SK-N-DZ (cell line): ENCODE results near the gene RPS16. TPM values are rescaled to one million over a fixed set of nuclear protein-coding genes. Genes with fewer than 3 reads are reported as not detected.
"Not testable (repeated sequence)": the region's sequence is repeated elsewhere in the genome, so short reads cannot be mapped to it uniquely, and the experiment has no call there.

Experiments used
- DNase-seq: peaks from one replicate; pipeline ENCODE4 v3.0.0-alpha.2; 2015; ENCODE audit warnings: low spot score
- polyA plus RNA-seq, 2 experiments: library from polyadenylated mRNA; depleted of rRNA; stranded (reverse); fragments of >200 nt; gene quantifications; 2 replicates each; pipeline ENCODE4 v1.2.3, GENCODE V29; 2014

RPS16 gene
- polyA plus RNA-seq (2014; cell fraction: cytosol; rRNA removed), result 33.7 and 54.4 TPM in 2 replicates
- polyA plus RNA-seq (2014; cell fraction: nucleus; rRNA removed), result 34.5 and 39.1 TPM in 2 replicates

DNA sequence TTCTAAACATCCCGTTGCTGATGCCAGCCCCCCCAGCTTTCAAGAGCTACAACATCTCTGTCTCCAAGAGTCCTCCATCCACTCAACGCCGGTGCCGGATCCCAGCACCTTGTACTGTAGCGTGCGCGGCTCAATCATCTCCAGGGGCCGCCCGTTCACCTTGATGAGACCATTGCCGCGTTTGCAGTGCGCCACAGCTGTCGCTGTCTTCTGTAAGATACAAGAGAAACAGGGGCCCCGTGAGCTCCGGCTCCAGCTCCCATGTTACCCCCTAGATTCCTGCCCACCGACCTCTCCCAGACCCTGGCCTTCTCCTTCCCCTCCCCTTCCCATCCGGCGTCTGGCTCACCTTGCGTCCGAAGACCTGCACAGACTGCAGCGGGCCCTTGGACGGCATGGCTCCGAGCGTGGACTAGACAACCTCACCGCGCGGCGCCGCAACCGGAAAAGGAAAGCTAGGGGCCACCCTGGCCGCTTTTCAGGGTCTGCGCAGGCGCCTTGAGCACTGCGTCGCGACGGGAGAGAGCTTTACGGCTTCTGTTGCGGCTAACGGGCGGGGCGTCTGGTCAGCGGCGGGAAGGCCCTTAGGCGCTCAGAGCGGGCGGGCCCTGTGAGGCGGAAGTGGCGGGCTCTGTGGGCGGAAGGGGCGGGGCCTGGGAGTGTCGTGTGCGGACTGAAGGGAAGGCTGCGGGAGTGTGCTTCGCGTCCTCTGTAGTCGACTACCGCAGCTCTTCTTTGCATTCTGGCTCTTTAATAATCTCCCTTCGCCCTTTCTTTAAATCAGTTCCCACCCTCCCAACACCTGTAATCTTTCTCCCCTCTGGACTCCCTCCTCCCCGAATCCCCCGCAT, at the start of gene RPS16:
Gene RPS16 (minus strand): TSS at position 451 of the 851 bp plus-strand sequence. CDS start 54 bp downstream, at position 397.
- DNase-seq, result peak; percentile 97

DNA sequence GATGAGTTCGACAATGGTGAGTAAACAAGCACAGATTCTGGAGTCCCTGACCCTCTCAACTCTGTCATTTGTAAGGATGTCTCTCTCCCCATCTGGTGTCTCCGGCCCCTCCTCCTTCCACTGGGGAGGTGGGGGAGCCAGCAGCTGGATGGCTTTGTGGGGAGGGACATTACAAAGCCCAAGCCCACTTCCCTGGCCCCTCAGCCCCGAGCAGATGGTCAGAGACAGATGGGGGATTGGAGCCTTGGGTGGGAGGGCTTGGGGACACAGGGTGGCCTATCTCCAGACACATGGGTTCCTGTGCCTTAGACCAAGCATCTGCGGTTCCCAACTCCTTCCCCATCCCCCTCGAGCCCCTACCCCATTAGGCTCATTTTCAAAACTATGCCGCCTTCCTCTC, 47.4 kb upstream of the RPS16 start:
- DNase-seq, result no peak

DNA sequence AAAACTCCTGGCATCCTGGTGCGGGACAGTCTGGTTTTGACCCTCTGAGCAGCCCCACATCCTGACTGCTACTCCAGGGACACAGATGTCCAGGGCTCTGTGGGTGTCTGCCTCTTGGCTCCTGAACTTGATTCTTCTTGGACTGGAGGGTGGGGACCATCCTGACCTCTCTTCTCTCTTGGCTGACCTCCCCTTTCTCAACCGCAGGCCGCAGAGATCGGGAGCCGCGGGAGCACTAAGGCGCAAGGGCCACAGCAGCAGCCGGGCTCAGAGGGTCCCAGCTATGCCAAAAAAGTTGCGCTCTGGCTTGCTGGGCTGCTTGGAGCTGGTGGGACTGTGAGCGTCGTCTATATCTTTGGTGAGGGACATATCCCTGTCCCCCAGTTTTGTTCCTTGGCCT, 45.9 kb upstream of the RPS16 start:
- no peak for DNase-seq

DNA sequence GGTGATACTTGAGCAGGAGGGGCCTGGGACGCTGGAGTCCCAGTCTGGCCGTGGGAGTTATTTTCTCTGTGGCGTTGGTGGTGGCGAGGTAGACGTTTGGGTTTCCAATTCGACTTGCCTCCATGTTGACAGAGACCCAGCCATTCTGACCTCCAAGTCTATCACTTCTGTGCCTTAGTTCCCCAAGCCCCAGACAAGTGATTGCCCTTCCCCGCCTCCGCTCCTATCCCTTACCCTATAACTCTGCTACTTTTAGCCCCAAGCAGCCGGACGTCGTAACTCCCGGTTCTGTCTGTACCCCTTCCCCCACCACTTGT, 45.4 kb upstream of the RPS16 start:
- no peak for DNase-seq

DNA sequence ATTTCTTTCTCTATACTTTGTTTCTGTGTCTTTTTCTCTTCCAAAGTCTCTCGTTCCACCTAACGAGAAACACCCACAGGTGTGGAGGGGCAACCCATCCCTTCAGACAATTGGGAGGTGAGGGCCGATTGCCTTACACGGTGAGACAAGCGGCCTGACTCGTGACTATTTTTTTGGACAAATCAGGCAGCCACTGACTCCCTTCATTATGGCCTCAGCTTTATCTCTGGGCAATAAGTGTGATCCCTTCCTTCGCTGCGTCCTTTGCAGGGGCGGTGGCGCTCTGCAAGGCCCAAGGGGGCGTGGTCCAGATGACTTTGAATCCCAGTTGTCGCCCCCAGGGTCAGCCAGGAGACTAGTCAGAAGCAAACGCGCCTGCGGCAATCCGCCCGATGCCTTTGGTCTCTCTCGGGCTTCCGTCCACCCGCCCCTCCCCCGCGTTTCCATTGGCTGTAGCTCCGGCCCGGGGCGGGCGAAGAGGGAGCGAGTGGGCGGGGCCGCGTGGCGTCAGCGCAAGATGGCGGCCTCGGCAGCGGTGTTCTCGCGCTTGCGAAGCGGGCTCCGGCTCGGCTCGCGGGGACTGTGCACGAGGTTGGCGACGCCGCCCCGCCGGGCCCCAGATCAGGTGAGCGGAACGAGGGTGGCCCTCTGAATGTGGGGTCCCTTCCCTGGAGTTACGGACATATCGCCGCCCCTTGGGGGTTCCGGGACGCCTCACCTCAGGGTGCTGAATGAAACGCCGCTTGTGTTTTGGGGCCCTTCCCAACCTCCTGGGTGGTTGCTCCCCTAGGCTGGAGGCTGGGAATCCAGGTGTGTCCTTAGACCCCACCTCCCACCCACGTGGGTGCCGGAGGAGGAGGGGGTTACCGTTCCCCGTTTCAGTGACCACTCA, 44.8 kb upstream of the RPS16 start, which contains the start of gene TIMM50:
Gene TIMM50 (plus strand): TSS at position 502 of the 892 bp plus-strand sequence. CDS start 16 bp downstream, at position 518.
- peak; percentile 97 for DNase-seq

DNA sequence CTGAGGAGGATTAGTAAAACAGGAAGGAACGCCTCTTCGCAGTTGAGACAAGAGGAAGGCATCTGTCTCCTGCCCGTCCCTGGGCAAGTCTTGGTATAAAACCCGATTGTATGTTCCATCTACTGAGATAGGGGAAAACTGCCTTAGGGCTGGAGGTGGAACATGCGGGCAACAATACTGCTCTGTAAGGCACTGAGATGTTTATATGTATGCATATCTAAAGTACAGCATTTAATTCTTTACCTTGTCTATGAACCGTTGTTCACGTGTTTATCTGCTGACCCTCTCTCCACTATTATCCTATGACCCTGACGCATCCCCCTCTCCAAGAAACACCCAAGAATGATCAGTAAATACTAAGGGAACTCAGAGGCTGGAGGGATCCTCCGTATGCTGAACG, 44.2 kb upstream of the RPS16 start:
- peak; percentile 18 for DNase-seq

DNA sequence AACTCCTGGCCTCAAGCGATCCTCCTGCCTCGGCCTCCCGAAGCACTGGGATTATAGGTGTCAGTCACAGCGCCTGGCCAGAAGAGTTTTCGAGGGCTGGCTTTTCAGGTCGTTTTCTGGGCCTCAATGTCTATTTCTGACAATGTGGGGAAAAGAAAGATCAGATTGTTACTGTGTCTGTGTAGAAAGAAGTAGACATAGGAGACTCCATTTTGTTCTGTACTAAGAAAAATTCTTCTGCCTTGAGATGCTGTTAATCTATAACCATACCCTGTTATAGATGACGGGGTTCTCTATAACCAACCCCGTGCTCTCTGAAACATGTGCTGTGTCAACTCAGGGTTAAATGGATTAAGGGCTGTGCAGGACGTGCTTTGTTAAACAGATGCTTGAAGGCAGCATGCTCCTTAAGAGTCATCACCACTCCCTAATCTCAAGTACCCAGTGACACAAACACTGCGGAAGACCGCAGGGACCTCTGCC, 43.6 kb upstream of the RPS16 start:
- peak; percentile 24 for DNase-seq

DNA sequence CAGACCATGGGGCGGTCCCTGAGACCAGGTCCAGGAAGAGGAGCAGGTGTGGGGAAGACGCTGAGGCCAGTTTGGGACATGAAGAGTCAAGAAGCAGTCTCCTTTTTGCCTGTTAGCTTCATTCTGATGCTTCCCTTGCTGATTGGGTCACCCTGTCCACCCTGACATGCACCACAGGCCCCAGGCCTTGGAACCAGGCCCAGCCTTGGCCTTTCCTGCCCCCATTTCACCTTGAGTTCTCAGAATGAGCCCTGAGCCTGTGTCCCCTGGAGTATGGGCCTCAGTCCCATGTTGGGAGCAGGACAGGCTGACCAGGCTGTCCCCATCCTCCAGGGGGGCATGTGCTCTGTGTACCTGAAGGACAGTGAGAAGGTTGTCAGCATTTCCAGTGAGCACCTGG, 40.0 kb upstream of the RPS16 start:
- no peak for DNase-seq

DNA sequence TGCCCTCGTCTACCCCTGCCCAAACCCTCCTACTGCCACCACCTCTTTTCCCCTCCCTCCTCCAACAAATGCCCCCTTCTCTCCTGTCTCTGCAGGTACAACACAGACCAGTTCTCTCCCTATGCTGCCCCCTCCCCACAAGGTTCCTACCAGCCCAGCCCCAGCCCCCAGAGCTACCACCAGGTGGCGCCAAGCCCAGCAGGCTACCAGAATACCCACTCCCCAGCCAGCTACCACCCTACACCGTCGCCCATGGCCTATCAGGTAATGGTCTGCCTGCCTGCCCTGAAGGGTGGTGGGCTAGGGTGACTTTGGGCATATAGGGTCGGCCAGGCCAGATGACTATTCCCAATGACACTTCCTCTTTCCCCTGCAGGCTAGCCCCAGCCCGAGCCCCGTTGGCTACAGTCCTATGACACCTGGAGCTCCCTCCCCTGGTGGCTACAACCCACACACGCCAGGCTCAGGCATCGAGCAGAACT, 38.4 kb upstream of the RPS16 start:
- peak; percentile 58 for DNase-seq

DNA sequence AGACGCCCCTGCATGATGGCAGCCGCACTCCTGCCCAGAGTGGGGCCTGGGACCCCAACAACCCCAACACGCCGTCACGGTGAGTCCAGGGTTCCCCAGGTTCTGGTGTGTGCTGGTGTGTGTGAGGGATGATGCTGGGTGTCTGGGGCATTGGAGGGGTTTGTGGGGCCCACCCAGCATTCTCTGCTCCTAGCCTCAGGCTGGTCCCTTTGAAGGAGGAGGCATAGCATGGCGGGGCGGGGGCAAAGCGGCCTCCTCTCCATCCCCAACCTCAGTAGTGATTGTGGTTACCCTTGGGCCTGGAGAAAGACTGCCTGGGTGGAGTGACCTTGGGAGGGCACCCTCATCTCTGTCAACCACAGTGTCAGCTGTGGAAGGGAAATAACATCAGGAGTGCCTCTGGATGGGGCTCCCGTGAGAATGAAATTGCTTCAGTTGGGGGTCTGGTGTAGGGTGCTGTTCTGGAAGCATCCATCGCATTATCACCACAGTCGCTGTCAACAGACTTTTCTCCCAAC, 37.8 kb upstream of the RPS16 start:
- no peak for DNase-seq

DNA sequence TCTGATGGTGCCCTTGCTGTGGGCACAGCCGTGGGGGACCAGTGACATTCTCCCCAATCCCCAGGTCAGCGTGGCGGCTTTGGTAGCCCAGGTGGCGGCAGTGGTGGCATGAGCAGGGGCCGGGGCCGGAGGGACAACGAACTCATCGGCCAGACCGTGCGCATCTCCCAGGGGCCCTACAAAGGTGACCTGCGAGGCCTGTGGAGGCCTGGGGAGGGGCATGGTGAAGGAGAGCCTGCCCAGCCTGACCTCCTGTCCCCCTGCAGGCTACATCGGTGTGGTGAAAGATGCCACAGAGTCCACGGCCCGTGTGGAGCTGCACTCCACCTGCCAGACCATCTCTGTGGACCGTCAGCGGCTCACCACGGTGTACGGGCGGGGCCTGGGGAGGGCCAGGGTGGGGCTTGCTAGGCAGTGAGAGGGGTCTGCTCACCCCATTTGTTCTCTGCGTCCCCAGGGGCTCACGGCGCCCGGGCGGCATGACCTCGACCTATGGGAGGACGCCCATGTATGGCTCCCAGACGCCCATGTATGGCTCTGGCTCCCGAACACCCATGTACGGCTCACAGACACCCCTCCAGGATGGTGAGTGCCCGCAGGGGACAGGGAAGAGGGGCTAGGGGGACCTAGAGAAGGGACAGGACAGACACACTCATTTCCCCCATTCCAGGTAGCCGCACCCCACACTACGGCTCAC, 37.1 kb upstream of the RPS16 start:
- DNase-seq, result no peak

DNA sequence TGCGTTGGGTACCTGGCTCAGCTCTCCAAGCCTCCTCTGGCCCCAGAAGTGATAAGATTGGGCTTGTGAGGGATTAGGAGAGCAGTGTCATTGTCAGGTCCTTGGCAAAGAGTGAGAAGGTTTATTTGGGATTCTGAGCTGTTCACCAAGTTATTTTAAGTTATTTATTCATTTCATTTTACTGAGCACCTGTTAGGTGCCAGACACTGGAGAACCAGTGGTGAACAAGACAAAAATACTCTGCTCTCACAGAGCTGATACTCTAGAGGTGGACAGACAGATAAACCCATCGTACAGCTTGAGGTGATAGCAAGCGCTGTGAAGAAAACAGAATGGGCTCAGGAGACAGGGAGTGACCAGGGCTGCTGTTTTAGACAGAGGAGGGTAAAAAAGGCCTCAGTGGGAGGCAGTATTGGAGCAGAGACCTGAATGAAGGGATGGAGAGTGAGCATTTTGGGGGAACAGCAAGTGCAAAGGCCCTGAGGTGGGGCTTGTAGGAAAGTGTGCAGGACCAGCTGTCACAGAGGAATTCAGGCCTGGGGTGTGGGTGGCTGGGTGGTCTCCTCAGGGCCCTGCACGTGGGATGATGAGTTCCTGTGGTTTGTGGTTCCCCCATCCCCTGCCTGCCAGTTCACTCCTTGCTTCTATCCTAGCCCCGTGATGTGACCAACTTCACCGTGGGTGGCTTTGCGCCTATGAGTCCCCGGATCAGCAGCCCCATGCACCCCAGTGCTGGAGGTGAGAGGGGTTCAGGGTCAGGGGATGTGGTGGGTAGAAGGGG, 36.2 kb upstream of the RPS16 start:
- DNase-seq, result no peak

DNA sequence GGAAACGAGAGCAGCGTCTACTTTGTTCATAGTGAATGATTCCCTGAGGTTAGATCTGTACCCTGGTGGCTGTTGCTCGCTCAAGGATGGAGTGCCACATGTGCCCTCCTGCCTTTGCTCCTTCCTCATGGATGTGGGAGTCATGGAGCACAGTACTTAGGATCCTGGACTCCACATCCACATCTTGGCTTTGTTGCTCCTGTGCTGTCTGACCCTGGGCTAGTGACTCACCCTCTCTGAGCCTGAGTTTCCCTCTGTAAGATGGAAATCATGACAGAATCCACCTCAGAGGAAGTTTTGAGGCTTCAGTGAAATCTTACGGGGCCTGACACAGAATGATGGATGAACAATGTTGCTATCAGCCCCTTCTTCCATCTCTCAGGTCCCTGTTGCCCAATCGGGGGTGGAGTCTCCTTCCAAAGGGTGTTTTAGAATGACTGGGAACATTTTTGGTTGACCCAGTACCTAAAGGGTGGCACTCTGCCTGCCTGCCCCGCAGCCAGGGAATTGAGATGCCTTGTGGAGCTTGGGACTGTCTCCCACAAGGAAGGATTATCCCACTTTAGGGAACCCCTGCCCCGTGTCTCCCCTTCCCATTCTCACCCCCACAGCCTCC, 35.1 kb upstream of the RPS16 start:
- no peak for DNase-seq

DNA sequence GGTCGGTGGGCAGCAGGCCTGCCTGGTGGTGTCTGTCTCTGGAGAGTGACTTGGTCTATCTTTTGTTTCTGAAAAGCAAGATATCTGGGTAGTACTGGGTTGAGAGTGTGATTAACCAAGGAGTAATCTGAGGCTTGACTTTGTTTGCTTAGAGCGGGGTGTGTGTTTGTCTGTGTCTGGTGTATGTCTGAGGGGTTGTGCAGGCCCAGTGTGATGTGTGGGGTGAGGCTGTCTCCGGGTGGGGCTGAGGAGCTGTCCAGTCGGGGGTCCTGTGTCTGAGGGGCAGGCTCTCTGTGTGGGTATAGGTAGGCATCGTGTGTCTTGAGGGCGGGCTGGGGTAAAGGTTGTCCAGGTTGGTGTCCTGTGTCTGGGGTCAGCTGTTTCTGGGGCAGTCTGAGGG, 33.8 kb upstream of the RPS16 start:
- DNase-seq, result no peak

DNA sequence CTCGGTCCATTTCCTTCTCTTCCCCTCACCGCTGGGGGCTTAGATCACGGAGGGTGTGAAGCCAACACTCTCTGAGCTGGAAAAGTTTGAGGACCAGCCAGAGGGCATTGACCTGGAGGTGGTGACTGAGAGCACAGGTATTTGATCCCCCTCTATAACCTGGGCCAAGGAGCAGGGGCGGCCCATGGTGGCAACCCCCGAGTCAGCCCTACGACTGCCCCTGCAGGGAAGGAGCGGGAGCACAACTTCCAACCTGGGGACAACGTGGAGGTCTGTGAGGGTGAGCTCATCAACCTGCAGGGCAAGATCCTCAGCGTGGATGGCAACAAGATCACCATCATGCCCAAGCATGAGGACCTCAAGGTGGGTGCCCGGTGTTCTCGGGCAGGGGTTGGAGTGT, 33.3 kb upstream of the RPS16 start:
- no peak for DNase-seq

DNA sequence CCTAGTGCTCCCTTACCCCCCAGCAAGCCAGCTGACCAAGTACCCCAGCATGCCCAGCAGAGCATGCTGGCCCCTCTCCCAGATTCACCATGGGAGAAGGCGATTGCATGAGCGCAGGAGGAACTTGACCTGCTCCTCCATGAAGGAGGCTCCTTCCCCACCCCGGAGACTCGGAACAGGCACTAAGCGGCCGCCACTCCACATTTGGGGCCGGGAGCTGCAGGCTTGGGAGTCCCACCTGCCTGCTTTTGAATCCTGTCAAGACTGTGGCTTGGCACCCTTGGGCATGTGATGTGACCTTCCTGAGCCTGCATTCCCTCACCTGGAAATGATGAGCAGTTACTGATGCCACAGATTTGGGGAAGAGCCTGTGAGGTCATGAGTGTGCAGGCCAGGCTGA, 32.2 kb upstream of the RPS16 start:
- DNase-seq, result no peak

DNA sequence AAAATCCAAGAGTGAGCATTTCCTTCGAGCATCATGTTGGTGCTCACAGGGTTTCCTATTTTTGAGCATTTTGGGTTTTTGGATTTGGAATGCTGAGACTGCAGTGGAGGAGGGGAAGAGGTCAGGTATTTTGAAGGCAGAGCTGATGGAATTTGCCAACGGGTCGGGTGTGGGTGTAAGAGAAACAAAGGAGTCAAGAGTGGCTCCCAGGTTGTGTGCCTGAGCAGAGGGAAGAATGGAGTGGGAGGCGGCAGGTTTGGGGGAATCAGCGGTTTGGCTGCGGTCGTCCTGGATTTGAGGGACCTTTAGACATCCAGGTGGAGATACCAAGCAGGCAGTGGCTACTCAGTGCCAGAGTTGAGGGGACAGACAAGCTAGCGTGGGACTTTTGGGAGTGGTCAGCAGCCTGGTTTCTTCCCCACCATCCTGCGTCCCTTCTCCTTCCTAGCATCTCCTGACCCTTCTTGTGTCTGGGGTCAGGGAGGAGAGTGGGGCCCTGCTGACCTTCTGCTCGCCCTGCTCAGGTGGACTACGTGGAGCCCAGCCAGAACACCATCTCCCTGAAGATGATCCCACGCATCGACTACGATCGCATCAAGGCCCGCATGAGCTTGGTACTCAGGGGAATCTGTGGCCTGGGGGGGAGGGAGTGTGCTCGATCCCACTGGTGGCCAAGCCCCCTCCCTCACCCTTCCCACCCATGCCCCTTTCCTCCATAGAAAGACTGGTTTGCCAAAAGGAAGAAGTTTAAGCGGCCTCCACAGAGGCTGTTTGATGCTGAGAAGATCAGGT, 30.4 kb upstream of the RPS16 start:
- no peak for DNase-seq

DNA sequence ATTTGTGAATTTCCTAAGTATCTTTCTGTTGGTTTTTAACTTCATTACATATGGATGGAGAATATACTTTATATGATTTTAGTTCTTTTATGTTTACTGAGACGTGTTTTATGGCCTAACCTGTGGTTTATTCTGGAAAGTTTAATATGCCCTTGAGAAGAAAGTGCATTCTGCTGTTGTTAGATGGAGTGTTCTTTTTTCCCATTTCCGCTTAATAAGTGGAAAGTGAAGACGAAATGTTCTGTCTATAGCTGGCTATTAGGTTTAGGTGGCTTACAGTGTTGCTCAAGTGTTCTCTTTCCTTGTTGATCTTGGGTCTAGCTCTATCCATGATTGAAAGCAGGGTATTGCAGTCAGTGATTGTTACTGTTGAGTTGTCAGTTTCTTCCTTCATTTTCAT, 27.7 kb upstream of the RPS16 start:
- DNase-seq, result no peak

DNA sequence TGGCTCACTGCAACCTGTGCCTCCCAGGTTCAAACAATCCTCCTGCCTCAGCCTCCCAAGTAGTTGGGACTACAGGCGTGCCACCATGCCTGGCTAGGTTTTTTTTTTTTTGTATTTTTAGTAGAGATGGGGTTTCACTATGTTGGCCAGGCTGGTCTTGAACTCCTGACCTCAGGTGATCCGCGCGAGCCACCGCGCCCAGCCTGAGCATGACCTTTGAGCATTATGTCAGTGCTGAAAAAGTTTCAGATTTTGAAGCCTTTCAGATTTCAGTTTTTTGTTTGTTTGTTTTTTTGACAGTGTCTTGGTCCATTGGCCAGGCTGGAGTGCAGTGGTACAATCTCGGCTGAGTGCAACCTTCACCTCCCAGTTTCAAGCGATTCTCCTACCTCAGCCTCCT, 15.5 kb upstream of the RPS16 start:
- not testable (repeated sequence) for DNase-seq
